Forelimb muscle (tissue), 1 donor: ENCODE results near the gene PGLYRP1. TPM values are rescaled to one million over a fixed set of nuclear protein-coding genes. Genes with fewer than 3 reads are reported as not detected.

Experiments used
- DNase-seq: peaks from one replicate; pipeline ENCODE4 v3.0.0-alpha.2; 2013; ENCODE audit warnings: low read depth
- polyA plus RNA-seq: library from polyadenylated mRNA; unstranded; fragments of 120-200 nt; gene quantifications from one replicate; pipeline ENCODE4 v1.2.1, GENCODE V29; 2013; ENCODE audit not compliant: insufficient read length

The PGLYRP1 gene
- polyA plus RNA-seq, 1 donor: 0.85 TPM

DNA sequence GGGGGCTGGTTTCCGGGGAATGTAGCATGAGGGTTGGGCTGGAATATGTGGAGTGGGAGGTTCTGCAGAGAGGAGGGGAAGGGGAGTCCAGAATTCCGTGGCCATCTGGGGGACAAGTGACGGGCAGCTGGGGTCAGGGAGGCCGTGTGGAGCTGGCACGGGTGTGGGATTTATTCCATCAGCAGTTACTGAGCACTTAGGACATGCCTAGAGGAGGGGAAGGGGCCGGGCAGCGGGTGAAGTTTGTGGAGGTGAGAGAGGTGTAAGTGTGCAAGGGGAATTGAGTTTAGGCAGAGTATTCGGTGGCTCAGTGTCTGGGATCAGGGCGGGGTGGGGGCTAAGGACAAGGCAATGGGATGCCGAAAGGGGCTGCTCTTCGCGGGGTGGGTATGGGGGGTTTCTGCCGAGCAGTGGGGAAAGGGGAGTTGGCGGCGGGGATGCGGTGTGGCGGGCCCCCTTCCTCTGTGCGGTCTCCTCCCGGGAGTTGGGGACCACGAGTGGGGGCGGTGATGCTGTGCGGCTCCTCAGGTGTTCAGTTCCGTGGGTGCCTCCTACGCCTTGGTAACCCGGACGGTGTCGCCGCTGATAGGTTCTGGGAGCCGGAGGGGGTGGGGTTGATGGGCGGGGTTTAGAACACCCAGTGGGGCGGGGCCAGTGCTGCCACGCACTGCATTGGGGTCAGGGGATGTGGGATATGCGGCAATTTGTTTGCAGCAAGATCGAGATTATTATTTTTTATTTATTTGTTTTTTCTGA, 22.2 kb downstream of the PGLYRP1 start:
- DNase-seq: no peak

DNA sequence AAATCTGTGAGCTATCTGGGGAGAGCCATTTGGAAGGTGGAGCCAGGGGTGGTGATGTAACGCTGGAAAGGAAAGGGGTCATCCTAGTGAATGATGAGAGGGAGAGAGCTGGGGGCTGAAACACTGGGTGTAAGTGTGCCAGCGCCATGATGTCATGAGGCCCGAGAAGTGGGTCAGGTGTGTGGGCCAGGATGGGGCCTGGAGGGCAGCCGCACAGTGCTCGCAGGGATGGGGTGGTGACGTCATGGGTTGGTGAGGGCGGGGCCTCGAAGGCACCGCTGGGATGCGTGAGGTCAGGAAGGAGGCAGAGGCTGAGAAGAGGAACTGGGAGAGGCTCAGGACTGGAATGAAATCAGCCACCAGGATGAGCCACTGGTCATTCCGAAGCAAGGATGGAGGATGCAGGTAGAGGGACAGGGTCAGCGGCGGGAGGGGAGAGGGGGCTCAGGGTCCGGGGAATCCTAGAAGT, 23.2 kb downstream of the PGLYRP1 start:
- no peak for DNase-seq

DNA sequence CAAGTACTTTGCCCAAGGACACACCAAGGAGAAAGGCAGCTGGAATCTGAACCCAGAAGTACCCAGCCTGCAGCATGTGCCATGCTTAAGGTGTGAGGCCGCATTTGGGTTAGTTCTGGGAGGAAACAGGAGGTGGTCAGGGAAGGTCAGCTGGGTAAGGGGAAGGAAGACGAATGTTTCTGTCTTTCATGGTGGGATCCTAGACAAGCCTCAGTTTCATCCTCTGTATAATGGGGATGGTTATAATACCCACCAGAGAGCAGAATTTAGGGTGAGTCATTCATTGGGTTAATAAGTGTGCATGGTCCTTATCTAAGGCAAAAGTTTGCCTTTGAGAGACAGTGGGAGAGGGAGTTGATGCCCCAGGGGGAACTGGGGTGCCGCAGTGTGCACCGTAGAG, 24.0 kb downstream of the PGLYRP1 start:
- no peak for DNase-seq

DNA sequence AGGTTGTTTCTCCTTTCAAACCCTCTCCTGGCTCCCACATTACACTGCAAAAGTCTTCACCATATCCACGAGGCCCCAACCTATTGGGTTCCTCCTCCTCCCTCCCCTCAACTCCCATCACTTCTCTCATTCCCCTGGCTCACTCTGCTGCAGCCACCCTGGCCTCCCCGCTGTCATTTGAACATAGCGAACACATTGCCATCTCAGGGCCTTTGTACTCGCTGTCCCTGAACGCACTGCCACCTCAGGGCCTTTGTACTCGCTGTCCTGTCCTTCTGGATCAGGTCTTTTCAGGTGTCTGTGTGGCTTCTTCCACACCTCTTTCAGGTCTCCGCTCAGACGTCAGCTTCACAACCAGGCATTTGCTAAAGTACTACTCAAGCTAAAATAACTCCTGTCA, 25.9 kb downstream of the PGLYRP1 start:
- DNase-seq: no peak

DNA sequence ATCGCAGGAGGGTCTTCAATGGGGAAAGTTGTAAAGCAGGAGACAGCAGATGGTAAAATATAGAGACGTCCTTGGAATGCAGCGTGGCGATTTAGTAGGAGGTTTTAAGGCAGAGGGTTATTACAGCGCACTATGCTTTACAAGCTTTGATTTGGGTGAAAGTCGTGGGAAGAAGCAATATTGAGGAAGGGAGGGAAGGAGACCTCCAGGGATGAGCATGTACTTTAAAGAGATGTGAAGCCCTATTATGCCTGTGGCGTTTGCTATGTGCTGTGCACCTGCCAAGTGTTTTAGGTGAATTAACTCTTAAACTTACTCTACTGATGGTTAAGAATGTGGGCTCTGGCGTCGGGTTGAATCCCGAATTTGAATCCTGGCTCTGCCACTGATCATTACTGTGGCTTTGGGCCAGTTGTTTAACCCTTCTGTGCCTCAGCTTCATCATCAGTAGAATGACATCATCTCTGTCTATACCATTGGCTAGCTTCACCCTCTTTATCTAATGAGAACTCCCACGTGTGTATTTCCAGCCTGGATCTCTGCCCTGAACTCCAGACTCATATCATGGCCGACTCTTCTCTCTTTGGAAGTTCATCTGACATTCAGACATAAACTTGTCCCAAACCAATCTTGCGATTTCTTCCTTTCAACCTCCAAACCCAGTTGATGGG, 27.0 kb downstream of the PGLYRP1 start:
- DNase-seq: no peak

DNA sequence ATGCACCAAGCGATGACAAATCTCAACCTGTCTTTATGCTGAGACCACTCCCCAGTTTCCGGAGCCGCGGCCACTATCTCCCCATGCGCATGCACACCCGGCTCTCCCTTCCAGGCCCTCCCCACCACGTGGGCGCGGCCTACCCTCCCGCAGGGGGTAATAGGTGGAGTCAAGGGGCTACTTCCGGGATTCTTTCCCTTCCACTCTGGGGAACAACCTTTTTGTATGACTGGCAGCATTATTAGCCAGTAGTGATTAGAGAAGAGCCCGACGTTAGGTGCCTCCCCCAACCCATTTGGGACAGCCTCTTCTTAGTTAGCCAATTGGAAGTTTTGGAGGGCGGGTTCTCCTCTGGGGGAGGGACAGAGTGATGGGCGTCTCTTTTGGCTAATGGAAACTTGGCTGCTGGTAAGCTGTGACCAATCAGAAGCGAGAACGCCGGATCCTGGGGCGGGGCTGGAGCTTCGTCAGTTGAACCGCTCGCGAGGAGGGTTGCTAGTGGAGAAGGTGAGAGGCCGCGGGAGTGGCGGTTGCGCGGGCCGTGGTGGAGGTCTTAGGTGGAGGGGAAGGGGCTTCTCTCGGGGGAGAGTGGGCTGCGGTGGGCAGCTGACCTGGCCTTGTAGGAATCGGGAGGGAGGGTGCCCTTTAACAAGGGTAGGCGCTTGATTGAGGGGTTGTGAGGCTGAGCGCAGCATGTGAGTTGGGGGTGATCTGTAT, 27.7 kb downstream of the PGLYRP1 start, which contains the start of gene CCDC61:
CCDC61 (plus strand) TSS at position 470 of the 717 bp plus-strand sequence. CDS start 7,552 bp downstream, outside the sequence.
- DNase-seq: peak; percentile 98

DNA sequence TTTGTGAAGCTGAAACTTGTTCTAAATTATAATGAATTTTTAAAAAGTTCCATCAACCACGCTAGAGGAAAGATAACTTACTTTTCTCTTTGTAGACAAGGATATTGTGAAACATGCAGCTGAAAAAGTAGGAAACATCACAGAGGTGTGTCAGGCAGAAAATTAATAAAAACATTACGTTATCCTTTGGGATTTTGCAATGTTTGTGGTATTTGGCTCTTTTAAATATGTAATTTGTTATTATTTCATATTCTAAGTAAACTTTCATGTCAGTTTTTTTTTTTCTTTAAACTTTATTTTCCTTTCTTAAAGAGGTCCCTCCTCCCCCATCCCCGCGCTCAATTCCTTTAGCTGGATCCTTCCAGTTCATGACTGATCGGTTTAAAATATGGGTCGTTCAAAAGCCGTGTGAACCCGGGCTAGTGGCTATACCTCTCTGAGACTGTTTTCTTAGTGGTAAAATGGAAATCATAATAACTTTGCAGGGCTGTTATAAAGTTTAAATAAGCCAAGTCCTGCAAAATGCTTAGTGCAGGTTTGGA, 28.3 kb downstream of the PGLYRP1 start:
- DNase-seq: no peak

DNA sequence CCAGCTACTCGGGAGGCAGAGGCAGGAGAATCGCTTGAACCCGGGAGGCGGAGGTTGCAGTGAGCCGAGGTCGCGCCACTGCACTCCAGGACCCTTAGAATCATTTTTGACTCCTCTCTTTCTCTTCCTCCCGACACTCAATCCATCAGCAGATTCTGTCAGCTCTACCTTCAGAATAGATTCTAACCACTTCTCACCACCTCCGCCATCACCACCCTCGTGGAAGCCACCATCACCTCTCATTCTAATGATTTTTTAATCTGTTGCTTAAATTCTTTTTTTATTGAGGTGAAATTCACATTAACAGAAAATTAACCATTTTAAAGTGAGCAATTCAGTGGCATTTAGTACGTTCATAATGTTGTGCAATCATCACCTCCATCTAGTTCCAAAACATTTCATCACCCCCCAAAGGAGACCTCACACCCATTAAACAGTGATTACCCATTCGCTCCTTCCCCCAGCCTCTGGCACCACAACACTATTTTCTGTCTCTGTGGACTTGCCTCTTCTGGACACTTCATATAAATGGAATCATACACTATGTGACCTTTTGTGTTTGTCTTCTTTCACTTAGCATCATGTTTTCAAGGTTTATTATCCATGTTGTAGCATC, 32.6 kb downstream of the PGLYRP1 start:
- no peak for DNase-seq

DNA sequence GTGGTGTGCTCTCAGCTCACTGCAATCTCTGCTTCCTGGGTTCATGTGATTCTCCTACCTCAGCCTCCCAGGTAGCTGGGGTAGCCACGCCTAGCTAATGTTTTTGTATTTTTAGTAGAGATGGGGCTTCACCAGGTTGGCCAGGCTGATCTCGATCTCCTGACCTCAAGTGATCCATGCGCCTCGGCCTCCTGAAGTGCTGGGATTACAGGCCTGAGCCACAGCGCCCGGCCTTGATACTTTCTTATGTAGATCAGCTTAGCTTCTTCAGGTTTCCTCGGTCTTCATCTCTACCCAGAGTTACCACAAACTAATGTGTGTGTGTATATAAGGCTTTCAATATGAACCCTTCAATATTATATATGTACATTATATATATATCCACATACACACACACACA, 37.5 kb downstream of the PGLYRP1 start:
- no peak for DNase-seq

DNA sequence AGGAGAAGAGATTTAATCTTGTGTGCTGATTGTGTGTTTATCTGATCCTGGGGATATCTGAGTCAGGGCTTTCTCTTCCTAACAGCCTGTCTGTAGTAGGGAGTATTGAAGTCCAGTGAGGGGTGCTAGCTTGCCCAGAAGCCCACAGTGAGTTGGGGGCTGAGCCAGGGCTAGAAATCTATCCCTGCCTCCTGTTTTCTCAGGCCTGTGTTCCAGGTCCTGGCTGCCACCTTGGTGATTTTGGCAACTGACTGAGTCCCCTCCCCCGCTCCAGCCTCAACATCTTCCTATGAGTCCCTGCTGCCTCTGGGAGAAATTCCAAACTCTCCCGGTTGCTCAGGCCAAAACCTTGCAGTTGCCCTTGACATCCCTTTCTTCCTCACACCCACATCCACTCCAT, 41.5 kb downstream of the PGLYRP1 start:
- no peak for DNase-seq

DNA sequence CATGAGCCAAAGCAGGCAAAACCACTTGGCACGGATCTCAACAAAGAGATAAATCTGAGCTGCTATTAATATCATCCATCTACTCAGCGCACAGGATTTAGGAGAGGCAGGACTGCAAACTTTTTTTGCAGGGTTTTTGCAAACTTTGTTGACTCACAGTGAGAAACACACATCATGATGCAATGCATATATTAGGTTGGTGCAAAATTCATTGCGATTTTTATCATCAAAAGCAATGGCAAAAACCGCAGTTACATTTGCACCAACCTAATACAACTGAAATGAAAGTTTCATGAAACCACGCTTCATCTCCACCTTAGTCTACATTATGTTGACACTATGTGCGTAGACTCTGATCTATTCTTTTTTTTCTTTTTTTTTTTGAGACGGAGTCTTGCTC, 44.7 kb downstream of the PGLYRP1 start:
- DNase-seq: no peak

DNA sequence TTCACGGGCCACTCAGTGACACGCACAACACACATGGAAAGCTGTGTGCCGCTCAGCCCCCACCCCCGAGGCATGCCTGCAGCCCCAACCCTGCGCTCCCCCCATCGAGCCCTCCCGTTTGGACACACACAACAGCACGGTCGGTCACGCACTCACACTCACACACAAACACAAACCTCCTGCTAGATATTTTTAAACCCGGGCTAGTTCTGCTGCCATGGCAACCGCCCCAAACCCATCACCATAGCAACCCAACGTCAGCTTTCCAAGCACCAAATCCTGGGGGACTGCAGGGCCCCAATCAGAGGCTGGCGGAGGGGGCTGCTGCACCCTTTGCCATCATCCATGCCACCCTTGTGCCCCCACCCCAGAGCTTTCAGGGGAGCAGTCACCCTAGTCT, 46.7 kb downstream of the PGLYRP1 start:
- DNase-seq: no peak

DNA sequence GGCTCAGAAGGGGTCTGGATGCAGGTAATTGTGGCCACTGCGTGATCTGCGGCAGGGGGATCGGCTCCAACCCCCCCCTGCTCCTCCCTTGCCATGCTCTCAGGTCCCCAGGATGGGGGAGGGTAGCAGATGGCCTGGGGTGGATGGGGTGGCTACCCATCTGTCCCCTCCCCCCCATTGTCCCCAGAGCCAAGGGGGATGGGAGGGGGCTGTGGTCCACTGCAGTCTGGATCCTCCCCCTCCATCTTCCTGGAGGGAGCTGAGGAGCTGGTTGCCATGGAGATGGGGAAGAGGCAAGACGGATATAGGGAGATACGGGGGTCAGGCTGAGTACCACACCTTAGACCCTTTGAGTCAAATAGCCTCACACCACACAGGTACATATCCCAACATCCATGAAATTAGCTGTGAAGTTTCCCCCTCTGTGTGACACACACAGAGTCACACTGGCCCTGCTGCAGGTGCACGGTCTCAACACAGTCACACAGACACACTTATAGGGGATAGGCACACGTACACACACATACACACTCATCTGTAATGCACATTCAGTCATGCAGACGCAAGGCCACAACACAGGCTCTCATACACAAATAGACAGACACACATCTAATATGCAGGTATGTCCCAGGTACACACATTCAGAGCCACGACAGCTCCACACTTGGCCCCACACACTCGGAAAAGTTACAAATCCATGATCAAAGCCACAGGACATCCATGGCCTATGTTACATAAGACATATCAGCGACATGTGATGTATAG, 47.4 kb downstream of the PGLYRP1 start:
- DNase-seq: no peak

DNA sequence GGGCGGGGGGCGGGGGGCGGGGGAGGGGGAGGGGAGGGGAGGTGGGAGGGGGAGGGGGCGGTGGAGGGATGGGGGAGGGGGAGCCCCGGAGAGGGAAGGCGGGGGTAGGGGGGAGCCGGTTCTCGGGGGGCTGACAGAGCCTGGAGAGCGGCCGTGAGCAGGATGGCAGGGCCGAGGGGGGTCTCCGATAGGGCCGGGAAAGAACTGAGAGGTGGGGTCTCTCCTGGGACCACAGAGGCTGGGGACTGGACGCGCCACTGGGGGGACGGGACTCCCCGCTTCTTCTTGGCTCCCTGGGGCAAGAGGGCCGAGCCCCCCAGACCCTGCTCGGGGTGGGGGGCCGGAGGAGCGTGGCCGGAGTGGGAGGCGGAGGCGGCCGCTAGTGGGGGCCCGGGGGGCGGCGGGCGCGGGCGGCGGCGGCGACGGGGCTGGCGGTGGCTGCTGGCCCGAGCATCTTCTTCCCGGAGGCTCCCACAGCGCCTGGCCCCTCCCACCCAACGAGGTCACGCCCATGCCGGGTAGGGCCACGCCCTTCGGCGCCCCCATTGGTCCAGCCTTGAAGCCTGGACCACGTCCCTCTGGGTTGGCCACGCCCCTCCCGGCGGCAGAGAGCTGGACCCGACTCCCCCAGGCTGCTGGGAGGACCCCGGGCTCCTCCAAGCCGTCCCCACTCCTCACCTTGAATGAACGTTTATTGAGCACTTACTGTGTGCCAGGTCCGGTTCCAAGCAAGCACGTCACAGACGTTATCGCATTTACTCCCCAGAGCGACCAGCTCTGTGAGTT, 49.1 kb downstream of the PGLYRP1 start, which contains the start of gene NOVA2:
NOVA2 (minus strand) TSS at position 313 of the 786 bp plus-strand sequence. CDS start 514 bp downstream, outside the sequence.
- no peak for DNase-seq

DNA sequence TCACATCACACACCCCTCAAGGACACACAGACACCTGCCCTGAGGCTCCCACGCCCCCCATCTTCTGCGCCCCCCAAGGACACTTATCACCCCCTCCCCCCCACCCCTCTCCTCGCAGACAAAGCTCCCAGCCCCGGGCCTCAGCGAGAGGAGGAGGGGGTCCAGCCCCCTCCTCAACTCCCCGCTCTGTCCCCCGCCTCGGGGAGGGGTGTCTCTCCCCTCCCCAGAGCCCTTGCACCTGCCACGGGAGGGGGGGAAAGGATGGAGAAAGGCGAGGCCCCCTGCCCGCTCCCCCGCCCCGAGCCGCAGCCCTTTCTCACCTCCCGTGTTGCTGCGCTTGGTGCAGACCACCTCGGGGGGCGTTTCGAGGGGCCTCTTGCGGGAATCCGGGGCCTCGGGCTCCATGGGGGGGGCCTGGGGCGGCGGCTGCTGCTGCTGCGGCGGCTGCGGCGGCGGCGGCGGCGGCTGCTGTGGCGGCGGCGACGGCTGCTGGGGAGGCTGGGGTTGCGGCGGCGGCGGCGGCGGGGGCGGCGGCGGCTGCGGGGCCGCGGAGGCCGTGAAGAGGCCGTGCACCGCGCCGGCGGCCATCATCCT, 49.8 kb downstream of the PGLYRP1 start:
- no peak for DNase-seq

DNA sequence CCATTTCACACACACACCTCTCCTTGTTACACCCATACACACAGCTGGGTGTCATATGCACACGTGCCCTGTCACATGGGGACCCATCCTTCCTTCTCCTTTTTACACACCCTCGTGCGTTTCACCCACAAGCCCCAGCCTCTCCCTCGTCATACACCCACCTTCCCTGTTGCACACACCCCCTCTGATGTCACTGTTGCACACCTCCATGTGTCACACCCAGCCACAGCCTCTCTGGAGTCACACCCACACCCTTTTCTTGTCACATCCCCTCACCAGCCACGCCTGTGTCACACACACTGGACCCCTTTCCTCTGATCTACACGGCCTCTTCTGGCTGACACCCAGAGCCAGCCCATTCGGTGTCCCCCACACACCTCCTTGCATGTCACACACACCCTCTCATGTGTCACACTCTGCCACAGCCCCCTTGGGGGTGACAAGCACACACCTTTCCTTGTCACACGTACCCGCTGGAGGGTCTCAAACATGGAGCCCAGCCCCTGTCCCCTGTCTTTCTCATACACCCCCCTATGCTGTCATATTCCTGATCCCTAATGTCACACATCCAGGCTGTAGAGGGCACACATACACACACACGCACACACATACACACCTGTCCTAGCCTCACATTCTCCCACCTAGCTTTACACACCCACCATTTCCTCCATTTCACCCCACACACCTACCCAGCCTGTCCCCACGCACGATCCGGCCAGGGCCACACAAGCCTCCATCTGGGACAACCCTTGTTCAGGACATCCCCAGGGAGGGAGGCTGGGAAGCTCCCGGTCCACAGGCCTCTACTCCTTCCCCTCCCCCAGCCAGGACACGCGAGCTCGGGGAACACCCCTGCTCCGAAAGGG, 50.5 kb downstream of the PGLYRP1 start:
- no peak for DNase-seq

DNA sequence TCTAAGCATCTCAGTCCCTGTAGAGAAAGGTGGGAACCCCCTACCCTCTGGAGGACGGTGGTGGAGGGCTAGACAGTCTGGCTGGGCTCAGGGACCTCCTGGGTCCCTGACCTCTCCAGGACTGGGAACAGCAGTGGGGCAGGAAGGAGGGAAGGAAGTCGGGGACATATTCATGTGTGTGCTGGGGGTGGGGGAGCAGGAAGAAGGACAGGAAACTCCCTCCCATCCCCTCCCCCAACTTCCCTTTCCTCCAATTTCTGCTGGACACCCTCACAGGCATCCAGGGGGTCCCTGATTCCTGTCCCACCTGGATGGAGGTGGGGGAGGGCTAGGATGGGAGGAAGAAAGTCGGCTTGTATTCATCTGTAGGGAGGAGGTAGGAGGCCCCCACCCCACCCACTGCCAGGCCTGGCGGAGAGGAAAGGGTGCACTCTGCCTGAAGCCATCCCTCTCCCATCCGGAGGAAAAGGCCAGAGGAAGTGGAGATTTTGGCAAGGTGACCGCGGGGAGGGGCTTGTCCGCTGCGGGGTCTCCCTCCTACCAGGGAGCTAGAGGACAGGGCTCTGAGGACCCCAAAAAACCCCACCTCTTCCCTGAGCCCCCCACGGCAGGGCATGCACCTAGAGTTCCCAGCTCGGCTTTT, 51.5 kb downstream of the PGLYRP1 start:
- DNase-seq: no peak

DNA sequence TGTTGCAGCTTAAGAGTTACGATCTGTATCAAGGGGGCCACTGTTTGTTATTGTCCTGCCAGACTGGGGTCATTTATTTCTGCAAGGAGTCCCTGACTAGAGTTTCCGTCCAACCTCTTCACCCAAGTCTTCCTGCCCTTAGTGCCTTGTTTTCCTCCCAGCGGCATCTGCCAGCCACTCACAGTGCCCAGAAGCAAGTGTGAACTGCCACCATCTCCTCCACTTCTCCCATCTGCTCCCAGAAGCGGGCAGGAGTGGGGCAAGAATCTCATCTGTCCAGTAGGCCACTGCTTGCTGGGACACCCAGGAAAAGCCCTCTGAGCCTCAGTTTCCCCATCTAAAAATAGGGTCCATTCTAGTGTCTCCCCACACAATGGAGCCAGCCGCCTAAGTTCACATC, 53.2 kb downstream of the PGLYRP1 start:
- no peak for DNase-seq
